Tibial nerve (tissue), 4 donors: Measurements from ENCODE around the gene NSD1. TPM values are rescaled to one million over a fixed set of nuclear protein-coding genes. Genes with fewer than 3 reads are reported as not detected.

Experiments
- DNase-seq, 2 donors: peaks; one replicate each; pipeline ENCODE4 v3.0.0-alpha.2; 2019; ENCODE audit warnings: low spot score in 2 of 2
- H3K27ac ChIP-seq, 4 donors: fragments of 200-600 bp; sonication (generic) in 3 of 4; one replicate each; pipeline ENCODE4 v1.5.1; 2017 to 2019; ENCODE audit warnings: mild to moderate bottlenecking in 1 of 4
- H3K27me3 ChIP-seq, 2 donors: fragments of 200-600 bp; sonication (generic) in 1 of 2; one replicate each; pipeline versions ENCODE4 v1.5.1 to v1.6.0; 2017 to 2019
- H3K36me3 ChIP-seq, 3 donors: fragments of 200-600 bp; sonication (generic); one replicate each; pipeline ENCODE4 v1.5.1; 2018 to 2019
- H3K4me1 ChIP-seq, 4 donors: fragments of 200-600 bp; sonication (generic) in 3 of 4; one replicate each; pipeline ENCODE4 v1.5.1; 2017 to 2019
- H3K4me3 ChIP-seq, 4 donors: fragments of 200-600 bp; sonication (generic) in 3 of 4; one replicate each; pipeline ENCODE4 v1.5.1; 2017 to 2019; ENCODE audit warnings: mild to moderate bottlenecking in 1 of 4, moderate library complexity in 1 of 4
- H3K9me3 ChIP-seq, 4 donors: fragments of 200-600 bp; sonication (generic) in 3 of 4; one replicate each; pipeline ENCODE4 v1.5.1; 2017 to 2019
- EP300 ChIP-seq, 2 donors: sonication (generic); formaldehyde crosslinking; IDR thresholded peaks; one replicate each; pipeline ENCODE4 v1.6.1; 2017; ENCODE audit warnings: antibody characterized with exemption in 2 of 2, mild to moderate bottlenecking in 1 of 2
- POLR2A ChIP-seq, 2 donors: fragments of 450-650 bp; IDR thresholded peaks; one replicate each; pipeline ENCODE4 v1.6.1; 2017; ENCODE audit warnings: antibody characterized with exemption in 2 of 2, mild to moderate bottlenecking in 2 of 2, moderate library complexity in 2 of 2
- WGBS, 2 donors: methylation state at CpG; one replicate each; pipeline ENCODE4 v1.1.5; 2018; 5-methylcytosine and 5-hydroxymethylcytosine counted together
- total RNA-seq, 4 donors: library from RNA; depleted of rRNA; stranded (reverse); fragments of >200 nt; gene quantifications; one replicate each; pipeline ENCODE4 v1.1.0, GENCODE V29; 2016
- TF ChIP-seq, protein P1 (sequence below), 5 experiments: fragments of 200-600 bp in 3 of 5; fragments of 450-650 bp in 2 of 5; sonication (generic) in 3 of 5; IDR thresholded peaks; one replicate each; pipeline ENCODE4 v1.5.1; 2016 to 2019; ENCODE audit warnings: antibody characterized with exemption in 5 of 5, mild to moderate bottlenecking in 3 of 5, moderate library complexity in 2 of 5

Gene NSD1
- total RNA-seq, 4 donors from 2014 or later: 36.6 to 51.3 (median 40.7) TPM

DNA sequence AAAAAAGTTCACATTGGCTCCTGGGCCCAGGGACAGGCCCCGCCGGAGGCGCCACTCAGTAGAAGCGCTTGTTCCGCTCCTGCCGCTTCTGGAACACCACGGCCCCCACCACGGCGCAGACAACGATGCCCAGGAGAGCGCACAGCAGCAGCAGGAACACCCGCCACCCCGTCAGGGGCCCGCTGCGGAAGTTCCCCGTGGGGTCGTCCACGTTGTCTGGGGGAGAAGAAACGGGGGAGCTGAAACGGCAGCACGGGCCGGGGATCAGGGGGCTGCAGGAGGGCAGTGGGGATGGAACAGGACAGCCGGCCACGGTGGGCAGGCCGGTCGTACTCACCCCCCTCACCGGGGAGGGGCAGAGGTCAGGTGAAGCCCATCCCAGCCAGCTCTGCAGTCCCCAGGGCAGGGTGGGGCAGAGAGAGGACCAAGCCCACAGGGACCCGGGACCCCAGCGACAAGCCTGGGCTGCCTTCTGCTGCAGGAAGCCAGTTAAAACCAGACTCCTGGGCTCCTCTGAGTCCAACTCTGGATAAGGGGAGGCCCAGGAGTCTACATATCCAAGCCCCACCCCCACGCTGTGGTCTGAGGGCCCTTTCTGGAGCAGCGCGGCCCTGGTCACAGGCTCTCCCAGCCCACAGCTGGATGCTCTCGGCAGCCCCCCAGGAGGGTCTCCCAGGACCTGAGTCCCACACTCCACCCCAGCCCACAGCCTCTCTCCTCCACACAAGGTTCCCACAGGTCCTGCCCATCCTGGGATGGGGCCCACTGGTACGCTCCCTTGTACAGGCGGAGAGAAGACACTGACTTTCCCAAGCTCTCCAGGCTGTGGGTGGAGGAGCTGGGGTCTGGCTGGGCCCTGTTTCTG, 198.7 kb downstream of the NSD1 start:
- 85% methylated on average over 29 to 35 of the region's 35 CpGs for WGBS, 2 donors
- H3K4me3 ChIP-seq: no peak overlapping the region
- H3K9me3 ChIP-seq: no peaks in the 10 kb centered on the region
- no peak overlapping the region for H3K27ac ChIP-seq
- H3K27me3 ChIP-seq: no peaks in the 10 kb centered on the region
- H3K4me1 ChIP-seq: no peaks in the 10 kb centered on the region
- no peak for DNase-seq
- H3K36me3 ChIP-seq: peaks cover 6 to 92% (median 32%) of the 10 kb centered on the region in 3 donors
- TF ChIP-seq EP300 (IDR thresholded peaks at IDR 0.05) (no peak), POLR2A (IDR thresholded peaks at IDR 0.05) (no peak)
- TF ChIP-seq, protein P1, sequence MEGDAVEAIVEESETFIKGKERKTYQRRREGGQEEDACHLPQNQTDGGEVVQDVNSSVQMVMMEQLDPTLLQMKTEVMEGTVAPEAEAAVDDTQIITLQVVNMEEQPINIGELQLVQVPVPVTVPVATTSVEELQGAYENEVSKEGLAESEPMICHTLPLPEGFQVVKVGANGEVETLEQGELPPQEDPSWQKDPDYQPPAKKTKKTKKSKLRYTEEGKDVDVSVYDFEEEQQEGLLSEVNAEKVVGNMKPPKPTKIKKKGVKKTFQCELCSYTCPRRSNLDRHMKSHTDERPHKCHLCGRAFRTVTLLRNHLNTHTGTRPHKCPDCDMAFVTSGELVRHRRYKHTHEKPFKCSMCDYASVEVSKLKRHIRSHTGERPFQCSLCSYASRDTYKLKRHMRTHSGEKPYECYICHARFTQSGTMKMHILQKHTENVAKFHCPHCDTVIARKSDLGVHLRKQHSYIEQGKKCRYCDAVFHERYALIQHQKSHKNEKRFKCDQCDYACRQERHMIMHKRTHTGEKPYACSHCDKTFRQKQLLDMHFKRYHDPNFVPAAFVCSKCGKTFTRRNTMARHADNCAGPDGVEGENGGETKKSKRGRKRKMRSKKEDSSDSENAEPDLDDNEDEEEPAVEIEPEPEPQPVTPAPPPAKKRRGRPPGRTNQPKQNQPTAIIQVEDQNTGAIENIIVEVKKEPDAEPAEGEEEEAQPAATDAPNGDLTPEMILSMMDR (IDR thresholded peaks at IDR 0.05): no peak

DNA sequence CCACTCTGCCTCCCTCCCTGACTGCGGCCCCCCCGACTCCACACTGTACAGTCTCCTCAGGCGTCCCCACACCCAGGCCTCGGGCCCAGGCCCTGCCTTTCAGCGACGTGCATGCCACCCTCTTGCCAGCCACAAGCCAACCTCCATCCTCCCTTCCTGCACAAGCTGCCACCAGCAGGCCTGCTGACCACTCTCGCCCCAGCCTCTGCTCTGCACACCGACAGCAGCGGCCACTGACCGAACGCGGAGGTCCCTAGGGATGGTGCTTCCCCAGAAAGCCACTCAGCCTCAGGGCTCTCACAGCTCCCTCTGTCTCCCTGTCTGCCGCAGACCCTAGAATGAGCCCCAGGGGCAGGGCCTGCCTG, 199.3 kb downstream of the NSD1 start:
- 85 to 89% methylated on average over 13 of the region's 13 CpGs for WGBS, 2 donors
- peaks cover 6 to 98% (median 32%) of the 10 kb centered on the region in 3 donors for H3K36me3 ChIP-seq

DNA sequence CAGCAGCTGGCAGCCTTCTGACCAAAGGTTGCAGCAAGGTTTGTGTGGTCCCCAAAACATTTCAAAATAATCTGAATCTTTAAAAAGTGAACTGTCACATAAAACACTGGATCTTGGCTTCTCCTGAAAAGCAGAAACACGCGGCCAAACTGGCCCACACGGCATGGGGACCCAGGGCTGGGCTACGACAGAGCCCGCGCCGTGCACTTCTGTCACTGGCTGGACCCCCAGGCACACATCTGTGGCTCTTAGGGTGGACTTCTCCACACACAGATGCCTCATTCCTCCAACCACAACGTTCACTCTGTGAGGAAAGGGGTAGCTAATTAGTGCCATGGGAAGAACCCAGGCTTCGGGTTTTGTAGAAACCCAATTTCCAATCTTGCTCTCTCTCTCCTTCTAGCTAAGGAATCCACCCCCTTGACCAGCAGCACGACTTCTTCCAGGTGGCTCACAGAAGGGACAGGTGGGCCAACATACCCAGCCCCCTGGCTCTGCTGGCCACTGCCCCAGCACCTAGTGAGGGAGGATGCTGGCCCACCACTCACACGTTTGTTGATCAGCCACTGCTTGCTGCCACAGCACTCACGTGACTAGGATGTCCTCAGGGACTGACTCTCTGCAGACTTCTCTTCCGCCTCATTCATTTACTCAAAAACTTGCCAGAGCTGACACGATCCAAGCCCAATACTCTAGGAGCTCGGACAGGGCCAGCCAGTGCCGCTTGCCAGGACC, 200.0 kb downstream of the NSD1 start:
- DNase-seq: no peak
- Histone ChIP-seq H3K27me3 (no peaks in the 10 kb centered on the region), H3K36me3 (peaks cover 6 to 100% (median 32%) of the 10 kb centered on the region in 3 donors), H3K4me1 (no peaks in the 10 kb centered on the region), H3K27ac (no peak overlapping the region), H3K4me3 (no peak overlapping the region), H3K9me3 (no peaks in the 10 kb centered on the region)
- TF ChIP-seq, protein P1 (IDR thresholded peaks at IDR 0.05): no peak
- TF ChIP-seq POLR2A (IDR thresholded peaks at IDR 0.05): no peak
- TF ChIP-seq EP300 (IDR thresholded peaks at IDR 0.05): no peak
- 88 to 89% methylated on average over 15 to 16 of the region's 16 CpGs for WGBS, 2 donors

More for the DNA sequence above, 199.3 kb downstream of the NSD1 start:
- no peak for TF ChIP-seq EP300 (IDR thresholded peaks at IDR 0.05)
- Histone ChIP-seq H3K27me3 (no peaks in the 10 kb centered on the region), H3K4me3 (no peak overlapping the region), H3K27ac (no peak overlapping the region), H3K4me1 (no peaks in the 10 kb centered on the region), H3K9me3 (no peaks in the 10 kb centered on the region)
- no peak for DNase-seq

DNA sequence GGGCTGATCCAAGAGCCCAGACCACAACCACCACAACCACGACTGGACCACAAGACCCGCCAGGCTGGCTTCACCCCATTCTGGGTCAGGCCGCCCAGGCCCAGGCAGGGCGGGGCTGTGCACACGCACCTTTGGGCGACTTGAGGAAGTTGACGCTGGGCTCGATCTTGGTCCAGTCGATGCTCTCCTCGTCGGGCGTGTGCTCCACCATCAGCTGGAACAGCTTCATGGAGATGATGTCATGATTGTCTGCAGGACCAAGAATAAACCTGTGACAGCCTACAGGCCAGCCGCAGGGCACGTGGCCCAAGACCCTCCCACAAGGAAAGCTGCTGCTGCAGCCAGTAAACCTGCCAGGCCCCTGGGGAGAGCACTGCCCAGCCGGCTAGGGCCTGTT, 200.6 kb downstream of the NSD1 start:
- TF ChIP-seq EP300 (IDR thresholded peaks at IDR 0.05) (no peak), POLR2A (IDR thresholded peaks at IDR 0.05) (no peak)
- TF ChIP-seq, protein P1 (IDR thresholded peaks at IDR 0.05): no peak
- no peak overlapping the region for H3K4me3 ChIP-seq
- H3K27me3 ChIP-seq: no peaks in the 10 kb centered on the region
- peaks cover 6 to 100% (median 32%) of the 10 kb centered on the region in 3 donors for H3K36me3 ChIP-seq
- 75 to 83% methylated on average over 9 to 15 of the region's 15 CpGs for WGBS, 2 donors
- no peak for DNase-seq
- no peak overlapping the region for H3K27ac ChIP-seq
- no peaks in the 10 kb centered on the region for H3K4me1 ChIP-seq
- H3K9me3 ChIP-seq: no peaks in the 10 kb centered on the region

DNA sequence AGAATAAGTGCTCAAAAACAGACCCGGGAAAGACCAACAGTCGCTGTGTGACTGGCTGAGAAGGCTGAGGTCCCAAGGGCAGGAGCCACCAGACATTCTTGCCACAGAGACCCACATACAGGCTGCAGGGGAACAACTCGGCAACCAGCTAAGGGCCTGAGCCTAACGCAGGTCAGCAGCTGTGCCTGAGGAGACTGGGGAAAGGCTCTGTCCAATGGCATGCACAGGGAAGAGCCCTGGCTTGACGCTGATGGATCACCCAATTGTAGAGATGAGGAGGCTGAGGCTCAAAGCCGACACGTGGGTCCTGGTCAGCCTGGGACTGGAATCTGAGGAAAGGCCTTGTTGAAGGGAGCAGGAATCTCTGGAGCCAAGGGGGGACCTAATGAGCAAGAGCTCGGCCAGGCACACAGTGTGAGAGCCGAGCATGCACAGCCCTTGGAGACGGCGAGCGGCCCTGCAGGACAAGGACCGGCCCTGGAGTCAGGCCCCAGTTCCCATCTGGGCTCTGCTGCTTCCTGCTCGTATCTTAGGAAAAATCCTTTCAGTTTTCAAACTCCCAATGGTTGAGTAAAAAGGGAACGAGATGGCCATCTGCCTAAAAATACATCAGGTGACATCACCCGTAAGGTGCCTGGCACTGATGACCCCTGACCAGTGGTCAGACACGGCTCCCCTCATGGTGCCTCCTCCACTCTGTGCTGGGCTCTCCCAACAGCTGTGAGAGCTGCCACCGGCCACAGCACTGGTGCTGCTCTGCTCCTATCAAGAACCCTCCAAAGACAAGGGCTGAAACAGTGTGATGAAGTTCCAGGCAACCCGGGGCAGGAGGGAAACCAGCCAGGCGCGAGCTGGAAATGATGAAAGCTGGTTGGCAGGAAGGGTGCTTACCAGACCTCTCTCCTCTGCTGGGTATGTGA, 201.5 kb downstream of the NSD1 start:
- H3K27me3 ChIP-seq: no peaks in the 10 kb centered on the region
- no peak for TF ChIP-seq EP300 (IDR thresholded peaks at IDR 0.05)
- no peak for TF ChIP-seq POLR2A (IDR thresholded peaks at IDR 0.05)
- TF ChIP-seq, protein P1 (IDR thresholded peaks at IDR 0.05): no peak
- no peaks in the 10 kb centered on the region for H3K9me3 ChIP-seq
- WGBS, 2 donors: 88 to 94% methylated on average over 19 to 21 of the region's 21 CpGs
- H3K4me3 ChIP-seq: no peak overlapping the region
- H3K36me3 ChIP-seq: peaks cover 6 to 98% (median 32%) of the 10 kb centered on the region in 3 donors
- H3K27ac ChIP-seq: no peak overlapping the region
- no peak for DNase-seq
- H3K4me1 ChIP-seq: no peaks in the 10 kb centered on the region
